Adrenal gland (tissue), 5 donors: ENCODE results near the gene ASCC1.

Experiments used
- CTCF ChIP-seq, 6 experiments: fragments of 450-650 bp in 4 of 6; fragments of 200-600 bp in 2 of 6; sonication (generic) in 1 of 6; IDR thresholded peaks; 1 replicate in 5 of 6; 2 replicates in 1 of 6; pipeline versions ENCODE4 v1.5.1 to v1.8.0; 2016 to 2021; ENCODE audit warnings: antibody characterized with exemption in 6 of 6, mild to moderate bottlenecking in 2 of 6, moderate library complexity in 1 of 6
- POLR2A ChIP-seq, 2 donors: fragments of 450-650 bp; IDR thresholded peaks; one replicate each; pipeline ENCODE4 v1.6.1; 2017; ENCODE audit warnings: antibody characterized with exemption in 2 of 2, mild to moderate bottlenecking in 2 of 2, moderate library complexity in 1 of 2
- donor health status: DM: no; HTN: no; CAD: no.

GRCh38 chr10:72186982-72187330, 29.1 kb downstream of the ASCC1 start:
- TF ChIP-seq CTCF (IDR thresholded peaks at IDR 0.05) (no peak), POLR2A (IDR thresholded peaks at IDR 0.05) (no peak)
